ENCODE measurements around the gene TRMT6.

Gene TRMT6

GRCh38 chr20:5977975-5978374, 27.6 kb upstream of the TRMT6 start:
- H2AFZ ChIP-seq (ENCODE audit: low read length): no peak overlapping the region

GRCh38 chr20:5977223-5977622, 26.9 kb upstream of the TRMT6 start:
- H3K36me3 ChIP-seq (ENCODE audit: insufficient read depth, low read length): peaks cover 68% of the 10 kb centered on the region; the same call in 1 of the 2 replicates

More at GRCh38 chr20:5977975-5978374, 27.6 kb upstream of the TRMT6 start:
- Histone ChIP-seq H3K79me2 (ENCODE audit: insufficient read depth, low read length) (no peaks in the 10 kb centered on the region), H3K9me2 (replicated peaks; ENCODE audit: low read depth, low read length) (no peaks in the 10 kb centered on the region), H3K27me3 (ENCODE audit: insufficient read depth, low read length, poor library complexity, severe bottlenecking) (no peaks in the 10 kb centered on the region), H3K9me3 (ENCODE audit: insufficient read depth, low read depth, low read length) (no peaks in the 10 kb centered on the region), H3F3A (ENCODE audit: low read depth) (no peaks in the 10 kb centered on the region), H3K4me3 (ENCODE audit: low read length, poor library complexity, severe bottlenecking) (no peak overlapping the region), H3K9ac (ENCODE audit: low read depth, low read length, poor library complexity, severe bottlenecking) (no peak overlapping the region), H3K4me2 (ENCODE audit: low read depth, low read length, poor library complexity, severe bottlenecking) (no peak overlapping the region), H4K20me1 (ENCODE audit: insufficient read depth, low read length, poor library complexity, severe bottlenecking) (no peaks in the 10 kb centered on the region), H3K4me1 (ENCODE audit: insufficient read depth, low read length, poor library complexity, severe bottlenecking) (no peaks in the 10 kb centered on the region), H3K36me3 (ENCODE audit: insufficient read depth, low read length) (peaks cover 68% of the 10 kb centered on the region; the same call in 1 of the 2 replicates)
- no peak for TF ChIP-seq CTCF (conservative IDR thresholded peaks at IDR 0.05; ENCODE audit: low read length)
- no peak for TF ChIP-seq EZH2phosphoT487 (IDR thresholded peaks at IDR 0.05; ENCODE audit: borderline replicate concordance)

GRCh38 chr20:5975778-5976177, 25.4 kb upstream of the TRMT6 start:
- H3K4me3 ChIP-seq (ENCODE audit: low read length, poor library complexity, severe bottlenecking): no peak overlapping the region
- H3K9me3 ChIP-seq (ENCODE audit: insufficient read depth, low read depth, low read length): no peaks in the 10 kb centered on the region
- H3K4me1 ChIP-seq (ENCODE audit: insufficient read depth, low read length, poor library complexity, severe bottlenecking): no peaks in the 10 kb centered on the region
- H4K20me1 ChIP-seq (ENCODE audit: insufficient read depth, low read length, poor library complexity, severe bottlenecking): no peaks in the 10 kb centered on the region
- no peaks in the 10 kb centered on the region for H3K9me2 ChIP-seq (replicated peaks; ENCODE audit: low read depth, low read length)
- H3F3A ChIP-seq (ENCODE audit: low read depth): no peaks in the 10 kb centered on the region
- H2AFZ ChIP-seq (ENCODE audit: low read length): no peak overlapping the region
- TF ChIP-seq EZH2phosphoT487 (IDR thresholded peaks at IDR 0.05; ENCODE audit: borderline replicate concordance) (no peak), CTCF (conservative IDR thresholded peaks at IDR 0.05; ENCODE audit: low read length) (no peak)
- H3K27me3 ChIP-seq (ENCODE audit: insufficient read depth, low read length, poor library complexity, severe bottlenecking): no peaks in the 10 kb centered on the region
- no peaks in the 10 kb centered on the region for H3K79me2 ChIP-seq (ENCODE audit: insufficient read depth, low read length)
- H3K9ac ChIP-seq (ENCODE audit: low read depth, low read length, poor library complexity, severe bottlenecking): no peak overlapping the region
- peaks cover 75% of the 10 kb centered on the region; the same call in 1 of the 2 replicates for H3K36me3 ChIP-seq (ENCODE audit: insufficient read depth, low read length)
- no peak overlapping the region for H3K4me2 ChIP-seq (ENCODE audit: low read depth, low read length, poor library complexity, severe bottlenecking)

More at GRCh38 chr20:5977223-5977622, 26.9 kb upstream of the TRMT6 start:
- no peaks in the 10 kb centered on the region for H4K20me1 ChIP-seq (ENCODE audit: insufficient read depth, low read length, poor library complexity, severe bottlenecking)
- H3K27me3 ChIP-seq (ENCODE audit: insufficient read depth, low read length, poor library complexity, severe bottlenecking): no peaks in the 10 kb centered on the region
- no peak for TF ChIP-seq CTCF (conservative IDR thresholded peaks at IDR 0.05; ENCODE audit: low read length)
- no peak for TF ChIP-seq EZH2phosphoT487 (IDR thresholded peaks at IDR 0.05; ENCODE audit: borderline replicate concordance)
- H3K9me2 ChIP-seq (replicated peaks; ENCODE audit: low read depth, low read length): no peaks in the 10 kb centered on the region
- no peaks in the 10 kb centered on the region for H3K9me3 ChIP-seq (ENCODE audit: insufficient read depth, low read depth, low read length)
- no peak overlapping the region for H2AFZ ChIP-seq (ENCODE audit: low read length)
- no peaks in the 10 kb centered on the region for H3F3A ChIP-seq (ENCODE audit: low read depth)
- no peak overlapping the region for H3K4me3 ChIP-seq (ENCODE audit: low read length, poor library complexity, severe bottlenecking)
- no peak overlapping the region for H3K4me2 ChIP-seq (ENCODE audit: low read depth, low read length, poor library complexity, severe bottlenecking)
- H3K9ac ChIP-seq (ENCODE audit: low read depth, low read length, poor library complexity, severe bottlenecking): no peak overlapping the region
- H3K4me1 ChIP-seq (ENCODE audit: insufficient read depth, low read length, poor library complexity, severe bottlenecking): no peaks in the 10 kb centered on the region
- H3K79me2 ChIP-seq (ENCODE audit: insufficient read depth, low read length): no peaks in the 10 kb centered on the region
